ENCODE results near the gene PROM1. TPM values are rescaled to one million over a fixed set of nuclear protein-coding genes. Genes with fewer than 3 reads are reported as not detected.

PROM1 gene
- polyA plus RNA-seq, 3 donors from 2014 or later, result 0.11 to 0.16 TPM; not detected in 1

DNA sequence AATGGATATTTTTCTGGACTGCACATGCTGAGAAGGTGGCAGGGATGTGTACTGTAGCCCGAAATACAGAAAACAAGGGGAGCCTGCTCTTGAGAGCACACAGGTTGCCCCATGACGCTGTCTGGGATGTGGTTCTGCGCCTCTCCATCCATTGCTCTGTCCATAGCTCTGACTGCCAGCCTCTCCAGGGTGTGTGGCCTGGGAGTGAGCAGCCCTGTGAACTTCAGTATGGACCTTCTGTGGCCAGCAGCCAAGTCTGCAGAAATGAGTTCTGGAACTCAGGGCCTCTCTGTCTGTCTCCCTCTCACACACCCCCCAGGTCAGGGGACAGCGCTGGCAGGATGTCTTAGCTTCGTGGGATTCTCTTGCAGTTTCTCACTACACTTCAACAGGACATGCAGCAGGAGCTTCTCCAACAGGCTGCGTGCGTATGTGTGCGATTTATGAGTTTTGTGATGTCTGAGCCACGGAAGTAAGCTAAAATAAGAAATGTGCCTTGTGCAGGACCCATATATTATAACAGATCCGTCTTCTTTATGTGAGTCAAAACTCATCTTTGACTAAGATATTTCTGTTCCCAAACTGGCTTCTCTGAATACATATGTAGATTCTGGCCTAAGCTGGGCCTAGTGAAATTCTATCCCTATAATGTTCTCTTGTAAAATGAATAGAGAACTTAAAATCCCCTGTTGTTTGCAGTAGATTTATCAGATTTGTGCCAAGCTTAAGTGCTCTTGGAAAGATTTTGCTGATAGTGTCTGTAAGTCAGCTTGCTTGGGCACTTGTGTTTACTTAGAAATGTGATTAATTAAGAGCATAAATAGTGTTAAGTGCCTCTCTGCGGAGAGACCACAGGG is 40.0 kb downstream of the PROM1 start:
- no peak overlapping the region for H3K4me3 Mint-ChIP-seq
- no peak for DNase-seq
- H3K9me3 Mint-ChIP-seq, result no peaks in the 10 kb centered on the region
- H3K27ac Mint-ChIP-seq, result peak overlapping the region in 1 of 6 donors; percentile 30
- H3K36me3 Mint-ChIP-seq, result no peaks in the 10 kb centered on the region
- H3K4me1 Mint-ChIP-seq, result no peaks in the 10 kb centered on the region
- peaks cover 0 to 2% (median 0%) of the 10 kb centered on the region in 3 donors for H3K27me3 Mint-ChIP-seq (ENCODE audit: low read depth in 3 of 3)

DNA sequence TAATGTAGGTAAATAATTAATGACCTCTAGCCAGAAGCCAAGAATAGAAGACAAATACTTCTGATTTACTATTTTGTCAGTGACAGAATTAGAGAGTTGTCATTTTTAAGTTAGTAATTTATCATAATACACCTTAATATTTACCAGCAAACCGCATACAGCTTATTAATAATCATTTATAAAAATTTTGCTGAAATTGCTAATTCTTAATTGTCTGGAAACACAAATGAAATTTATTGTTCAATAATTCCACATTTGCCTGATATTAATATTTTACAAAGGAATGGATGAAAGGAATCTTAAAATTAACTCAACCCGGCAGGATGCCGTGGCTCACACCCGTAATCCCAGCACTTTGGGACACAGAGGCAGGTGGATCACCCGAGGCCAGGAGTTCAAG is 44.7 kb downstream of the PROM1 start:
- peaks cover 0 to 3% (median 1%) of the 10 kb centered on the region in 3 donors for H3K27me3 Mint-ChIP-seq (ENCODE audit: low read depth in 3 of 3)
- no peaks in the 10 kb centered on the region for H3K4me1 Mint-ChIP-seq
- H3K36me3 Mint-ChIP-seq, result no peaks in the 10 kb centered on the region
- no peaks in the 10 kb centered on the region for H3K9me3 Mint-ChIP-seq
- no peak for DNase-seq
- no peak overlapping the region for H3K4me3 Mint-ChIP-seq
- no peak overlapping the region for H3K27ac Mint-ChIP-seq

DNA sequence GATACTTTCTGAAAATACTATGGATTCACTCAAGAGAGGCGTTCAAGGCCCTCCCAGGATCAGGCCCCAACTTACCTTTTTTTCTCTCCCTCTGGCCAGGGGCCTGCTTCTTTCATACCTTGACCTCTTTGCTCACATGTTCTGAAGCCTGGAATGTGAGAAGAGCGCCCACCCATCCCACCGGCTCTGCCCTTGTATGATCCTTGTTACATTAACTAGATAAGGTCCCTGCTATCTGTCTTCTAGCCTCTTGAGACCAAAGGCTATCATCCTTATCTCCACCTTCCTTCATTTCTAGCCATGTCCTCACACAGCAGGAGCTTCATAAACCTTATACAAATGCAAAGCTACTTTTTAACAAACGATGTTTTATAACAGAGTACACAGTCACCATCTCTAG is 45.9 kb downstream of the PROM1 start:
- Mint-ChIP-seq H3K36me3 (no peaks in the 10 kb centered on the region), H3K4me3 (no peak overlapping the region), H3K27ac (no peak overlapping the region), H3K4me1 (no peaks in the 10 kb centered on the region), H3K27me3 (ENCODE audit: low read depth in 3 of 3) (peaks cover 0 to 3% (median 1%) of the 10 kb centered on the region in 3 donors), H3K9me3 (no peaks in the 10 kb centered on the region)
- DNase-seq, result no peak

GRCh38 chr4:16035843-16036242 is 48.0 kb downstream of the PROM1 start:
- Mint-ChIP-seq H3K4me3 (no peak overlapping the region), H3K27ac (no peak overlapping the region), H3K9me3 (no peaks in the 10 kb centered on the region), H3K27me3 (ENCODE audit: low read depth in 3 of 3) (peaks cover 0 to 3% (median 1%) of the 10 kb centered on the region in 3 donors), H3K36me3 (no peaks in the 10 kb centered on the region), H3K4me1 (no peaks in the 10 kb centered on the region)
- DNase-seq, result no peak

GRCh38 chr4:16034010-16034748 is 49.6 kb downstream of the PROM1 start:
- H3K9me3 Mint-ChIP-seq, result no peaks in the 10 kb centered on the region
- no peaks in the 10 kb centered on the region for H3K36me3 Mint-ChIP-seq
- DNase-seq, result no peak
- no peaks in the 10 kb centered on the region for H3K4me1 Mint-ChIP-seq
- H3K27ac Mint-ChIP-seq, result no peak overlapping the region
- peaks cover 0 to 3% (median 1%) of the 10 kb centered on the region in 3 donors for H3K27me3 Mint-ChIP-seq (ENCODE audit: low read depth in 3 of 3)
- H3K4me3 Mint-ChIP-seq, result no peak overlapping the region

DNA sequence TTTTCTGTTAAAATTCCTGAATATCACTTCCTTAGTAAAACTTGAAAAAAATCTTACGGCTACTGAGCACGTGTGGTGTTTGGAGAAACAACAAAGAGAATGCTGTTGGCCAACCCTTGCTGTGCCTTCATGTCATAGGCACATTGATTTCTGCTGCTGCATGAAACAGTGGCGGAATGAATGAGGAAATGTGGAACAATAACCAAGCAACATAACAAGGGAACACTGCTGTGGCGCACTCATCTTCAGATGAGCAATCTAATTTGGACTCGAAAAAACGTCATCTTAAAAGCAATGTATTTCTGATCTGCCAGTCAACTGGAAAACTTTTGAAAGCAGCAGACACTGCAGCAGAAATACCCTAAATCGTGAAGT is 51.4 kb downstream of the PROM1 start:
- no peak for DNase-seq
- Mint-ChIP-seq H3K27ac (no peak overlapping the region), H3K4me1 (no peaks in the 10 kb centered on the region), H3K9me3 (no peaks in the 10 kb centered on the region), H3K36me3 (no peaks in the 10 kb centered on the region), H3K27me3 (ENCODE audit: low read depth in 3 of 3) (peaks cover 0 to 7% (median 3%) of the 10 kb centered on the region in 3 donors), H3K4me3 (no peak overlapping the region)

DNA sequence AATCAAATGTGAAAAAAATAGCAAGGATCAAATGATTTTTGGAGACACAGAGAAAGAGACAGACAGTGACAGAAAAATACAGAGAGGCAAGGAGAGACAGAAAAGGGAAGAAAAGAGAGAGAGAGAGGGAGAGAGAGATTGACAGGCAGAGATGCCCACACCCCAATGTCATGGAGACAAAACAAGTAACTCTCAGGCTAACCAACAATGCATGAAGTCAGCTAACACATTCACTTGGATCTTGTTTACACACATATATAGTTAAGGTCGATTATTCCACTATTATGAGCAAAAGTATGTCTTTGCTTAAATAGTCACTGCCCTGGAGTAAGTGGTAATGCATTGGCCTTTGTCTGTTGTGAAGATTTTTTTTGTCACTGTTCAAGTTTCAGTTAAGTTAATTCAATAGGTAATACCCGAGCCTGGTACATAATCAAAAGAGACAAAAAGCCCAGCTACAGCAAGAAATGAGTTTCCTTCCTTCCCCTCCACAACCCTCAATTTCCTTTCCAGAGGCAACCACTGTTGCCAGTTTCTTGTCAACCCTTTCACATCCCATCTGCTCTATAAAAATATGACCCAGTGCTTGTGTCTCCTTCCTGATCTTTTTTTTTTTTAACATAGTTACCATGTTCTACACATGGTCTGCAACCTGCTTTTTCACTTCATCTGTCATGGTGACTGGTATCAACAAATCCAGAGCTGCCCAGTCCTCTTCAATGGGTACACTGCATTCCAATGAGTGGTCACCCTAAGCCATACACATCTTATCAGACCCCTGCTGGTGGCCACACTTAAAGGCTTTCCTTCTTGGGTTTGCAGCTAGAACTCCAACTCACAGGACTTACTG is 52.1 kb downstream of the PROM1 start:
- peaks cover 0 to 11% (median 5%) of the 10 kb centered on the region in 3 donors for H3K27me3 Mint-ChIP-seq (ENCODE audit: low read depth in 3 of 3)
- H3K4me3 Mint-ChIP-seq, result no peak overlapping the region
- H3K36me3 Mint-ChIP-seq, result no peaks in the 10 kb centered on the region
- no peaks in the 10 kb centered on the region for H3K9me3 Mint-ChIP-seq
- no peak for DNase-seq
- H3K4me1 Mint-ChIP-seq, result no peaks in the 10 kb centered on the region
- H3K27ac Mint-ChIP-seq, result no peak overlapping the region

DNA sequence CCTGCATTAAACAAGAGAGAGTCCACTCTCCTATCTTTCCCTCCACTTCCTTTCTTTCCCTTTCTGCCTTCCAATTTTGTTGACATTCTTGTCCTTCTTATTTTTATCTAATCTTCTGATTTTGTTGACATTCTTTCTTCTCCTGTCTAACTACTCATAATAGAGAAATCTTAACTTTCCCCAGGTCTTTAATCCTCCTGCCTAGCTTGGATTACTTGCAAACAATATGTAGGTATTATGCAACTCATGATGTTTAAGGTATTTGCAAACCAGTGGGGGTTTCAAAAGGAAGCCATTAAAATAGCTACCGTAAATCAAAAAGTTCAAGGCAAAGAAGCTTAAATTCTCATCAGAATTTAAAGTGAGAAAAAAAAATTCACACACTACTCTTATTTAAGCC is 53.9 kb downstream of the PROM1 start:
- Mint-ChIP-seq H3K27me3 (ENCODE audit: low read depth in 3 of 3) (peaks cover 0 to 8% (median 5%) of the 10 kb centered on the region in 3 donors), H3K9me3 (no peaks in the 10 kb centered on the region), H3K36me3 (no peaks in the 10 kb centered on the region), H3K4me1 (no peaks in the 10 kb centered on the region), H3K4me3 (no peak overlapping the region), H3K27ac (no peak overlapping the region)
- DNase-seq, result no peak

- Mint-ChIP-seq H3K4me3 (no peak overlapping the region), H3K27ac (no peak overlapping the region), H3K4me1 (no peaks in the 10 kb centered on the region), H3K36me3 (no peaks in the 10 kb centered on the region), H3K27me3 (ENCODE audit: low read depth in 3 of 3) (peaks cover 0 to 8% (median 5%) of the 10 kb centered on the region in 3 donors), H3K9me3 (no peaks in the 10 kb centered on the region)
- DNase-seq, result no peak
Observed at GRCh38 chr4:16029262-16029661, 54.6 kb downstream of the PROM1 start.

DNA sequence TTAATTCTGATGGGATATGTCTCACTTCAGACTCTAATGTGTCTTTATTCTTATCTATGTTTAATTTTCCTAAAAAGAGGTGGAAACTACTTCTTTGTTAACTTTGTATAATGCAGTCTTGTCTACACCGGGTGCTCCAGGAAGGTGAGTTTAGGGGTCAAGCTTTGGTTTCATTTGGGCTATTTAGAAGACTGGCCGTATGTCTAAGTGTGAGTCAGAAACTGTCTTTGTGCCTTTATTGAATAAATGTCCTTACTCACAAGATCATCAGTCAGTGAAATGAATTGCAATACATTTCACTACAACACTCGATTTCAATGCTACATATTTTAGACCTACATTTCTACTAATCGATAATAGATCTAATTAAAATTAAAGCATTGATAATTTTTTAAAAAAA is 56.2 kb downstream of the PROM1 start:
- no peaks in the 10 kb centered on the region for H3K36me3 Mint-ChIP-seq
- H3K27ac Mint-ChIP-seq, result no peak overlapping the region
- no peaks in the 10 kb centered on the region for H3K9me3 Mint-ChIP-seq
- no peaks in the 10 kb centered on the region for H3K4me1 Mint-ChIP-seq
- DNase-seq, result no peak
- H3K27me3 Mint-ChIP-seq (ENCODE audit: low read depth in 3 of 3), result peaks cover 0 to 12% (median 8%) of the 10 kb centered on the region in 3 donors
- H3K4me3 Mint-ChIP-seq, result no peak overlapping the region

- DNase-seq, result no peak
- peaks cover 0 to 12% (median 8%) of the 10 kb centered on the region in 3 donors for H3K27me3 Mint-ChIP-seq (ENCODE audit: low read depth in 3 of 3)
- no peak overlapping the region for H3K4me3 Mint-ChIP-seq
- no peaks in the 10 kb centered on the region for H3K9me3 Mint-ChIP-seq
- H3K36me3 Mint-ChIP-seq, result no peaks in the 10 kb centered on the region
- H3K27ac Mint-ChIP-seq, result no peak overlapping the region
- H3K4me1 Mint-ChIP-seq, result no peaks in the 10 kb centered on the region
Observed at GRCh38 chr4:16027114-16027513, 56.7 kb downstream of the PROM1 start.

DNA sequence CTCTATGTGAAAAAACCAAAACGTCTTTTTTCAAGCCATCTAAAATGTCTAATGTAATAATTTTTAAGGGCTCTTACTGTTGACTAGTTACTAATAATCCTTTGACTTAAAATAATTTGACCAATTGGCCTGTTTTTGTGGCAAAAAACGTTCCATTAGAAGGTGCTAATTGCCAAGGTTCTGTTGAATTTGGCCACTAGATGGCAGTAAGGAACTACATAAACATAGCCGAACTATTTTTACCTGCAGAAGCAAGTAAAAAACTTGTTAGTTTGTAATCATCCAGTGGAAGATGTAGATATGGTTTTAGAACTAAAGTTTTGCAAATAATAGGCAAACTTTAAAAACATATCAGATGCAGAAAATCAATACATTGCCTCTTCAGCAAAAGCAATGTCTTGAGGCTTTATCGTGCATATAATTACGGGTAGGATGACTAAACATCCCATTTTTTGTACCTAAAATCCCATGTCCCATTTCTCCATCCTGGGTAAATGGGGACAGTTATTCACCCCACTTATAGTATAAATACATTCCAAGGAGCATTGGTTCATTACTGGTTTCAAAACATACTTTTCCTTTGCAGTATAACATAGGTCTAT is 57.6 kb downstream of the PROM1 start:
- Mint-ChIP-seq H3K4me3 (peak overlapping the region in 1 of 5 donors; percentile 67), H3K4me1 (no peaks in the 10 kb centered on the region), H3K9me3 (no peaks in the 10 kb centered on the region), H3K27ac (peak overlapping the region in 1 of 6 donors; percentile 78), H3K36me3 (no peaks in the 10 kb centered on the region), H3K27me3 (ENCODE audit: low read depth in 3 of 3) (peaks cover 0 to 12% (median 10%) of the 10 kb centered on the region in 3 donors)
- DNase-seq, result peak; percentile 49 to 54 (median 52)

- H3K27ac Mint-ChIP-seq, result peak overlapping the region in 1 of 6 donors; percentile 78
- H3K9me3 Mint-ChIP-seq, result no peaks in the 10 kb centered on the region
- DNase-seq, result no peak
- no peaks in the 10 kb centered on the region for H3K4me1 Mint-ChIP-seq
- no peaks in the 10 kb centered on the region for H3K36me3 Mint-ChIP-seq
- peaks cover under 1 to 18% (median 10%) of the 10 kb centered on the region in 3 donors for H3K27me3 Mint-ChIP-seq (ENCODE audit: low read depth in 3 of 3)
- peak overlapping the region in 1 of 5 donors; percentile 67 for H3K4me3 Mint-ChIP-seq
Observed at GRCh38 chr4:16025268-16025667, 58.6 kb downstream of the PROM1 start.
